GM23248 (cell line): ENCODE measurements around the gene USF1.

Experiments used
- EZH2 ChIP-seq: fragments of 200-600 bp; sonication (generic); IDR thresholded peaks from 2 replicates; pipeline ENCODE4 v1.6.1; 2018; ENCODE audit warnings: antibody characterized with exemption, mild to moderate bottlenecking; ENCODE audit not compliant: insufficient read depth, poor library complexity, severe bottlenecking
- EZH2phosphoT487 ChIP-seq: fragments of 200-600 bp; sonication (generic); IDR thresholded peaks from 2 replicates; pipeline ENCODE4 v1.6.1; 2018; ENCODE audit warnings: antibody characterized with exemption, moderate library complexity, mild to moderate bottlenecking, low read depth; ENCODE audit not compliant: insufficient read depth

DNA sequence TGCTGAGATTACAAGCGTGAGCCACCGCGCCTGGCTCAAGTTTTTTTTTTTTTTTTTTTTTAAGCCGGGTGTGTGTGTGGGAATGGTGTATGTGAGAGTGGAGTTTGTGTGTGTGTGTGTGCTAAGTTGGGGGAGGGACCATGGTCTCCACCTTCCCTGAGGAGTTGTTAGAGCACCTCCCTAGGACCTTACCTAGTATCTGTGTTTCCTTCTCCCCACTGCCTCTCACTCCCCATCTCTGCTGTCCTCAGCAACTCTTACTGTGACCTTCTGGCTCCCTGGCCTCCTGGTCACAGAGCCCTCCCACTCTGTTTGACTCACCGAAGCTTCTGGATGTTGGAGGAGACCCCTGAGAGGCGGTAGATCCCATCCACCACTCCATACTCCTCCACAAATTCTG lies 13.5 kb upstream of the USF1 start:
- TF ChIP-seq EZH2phosphoT487: no peak
- no peak for TF ChIP-seq EZH2
